Gastrocnemius medialis (tissue), 4 donors: ENCODE measurements around the gene ADGRE1. TPM values are rescaled to one million over a fixed set of nuclear protein-coding genes. Genes with fewer than 3 reads are reported as not detected.

ENCODE experiments used
- ATAC-seq, 2 donors: fragments of 150-250 bp; one replicate each; pipeline ENCODE4 v1.9.1; 2016
- DNase-seq, 2 donors: peaks; one replicate each; pipeline ENCODE4 v3.0.0-alpha.2; 2019
- H3K27ac ChIP-seq, 4 donors: fragments of 200-600 bp; sonication (generic); 1 replicate in 1 of 4; 2 replicates in 3 of 4; pipeline ENCODE4 v1.5.1; 2016 to 2018; ENCODE audit warnings: mild to moderate bottlenecking in 2 of 4, moderate library complexity in 1 of 4
- H3K27me3 ChIP-seq, 3 donors: fragments of 200-600 bp; sonication (generic) in 2 of 3; 1 replicate in 1 of 3; 2 replicates in 2 of 3; pipeline versions ENCODE4 v1.5.1 to v1.6.0; 2016 to 2019; ENCODE audit warnings: mild to moderate bottlenecking in 1 of 3, moderate library complexity in 1 of 3
- H3K36me3 ChIP-seq, 2 donors: fragments of 200-600 bp; sonication (generic) in 1 of 2; one replicate each; pipeline ENCODE4 v1.5.1; 2017 to 2018
- H3K4me1 ChIP-seq, 2 donors: fragments of 200-600 bp; sonication (generic) in 1 of 2; one replicate each; pipeline ENCODE4 v1.5.1; 2016 to 2017; ENCODE audit warnings: mild to moderate bottlenecking in 2 of 2
- H3K4me3 ChIP-seq, 4 donors: fragments of 200-600 bp; sonication (generic) in 3 of 4; 1 replicate in 1 of 4; 2 replicates in 3 of 4; pipeline ENCODE4 v1.5.1; 2016 to 2019; ENCODE audit warnings: mild to moderate bottlenecking in 2 of 4
- H3K9me3 ChIP-seq, 3 donors: fragments of 200-600 bp; sonication (generic) in 2 of 3; 1 replicate in 1 of 3; 2 replicates in 2 of 3; pipeline ENCODE4 v1.5.1; 2016 to 2019
- POLR2A ChIP-seq, 2 donors: fragments of 450-650 bp; IDR thresholded peaks; one replicate each; pipeline ENCODE4 v1.6.1; 2017; ENCODE audit warnings: antibody characterized with exemption in 2 of 2, mild to moderate bottlenecking in 2 of 2, moderate library complexity in 2 of 2
- in situ Hi-C, 4 donors: fragments of 200-750 bp; cut with MboI; loops; one replicate each; pipeline versions ENCODE4 v1.15.0 to v1.8.0; 2017; ENCODE audit warnings: low sequenced_read_pairs in 4 of 4
- intact Hi-C: fragments of 100-400 bp; cut with DNase I; formaldehyde crosslinking; loops from one replicate; pipeline ENCODE4 v1.15.1; 2023; ENCODE audit warnings: low total_unique reads
- total RNA-seq, 4 donors: library from RNA; depleted of rRNA; stranded (reverse); fragments of >200 nt; gene quantifications; one replicate each; pipeline versions ENCODE4 v1.1.0 to v1.2.3, GENCODE V29; 2016
- TF ChIP-seq, protein P1 (sequence below), 5 experiments: fragments of 450-650 bp in 3 of 5; fragments of 200-600 bp in 2 of 5; sonication (generic) in 2 of 5; IDR thresholded peaks in 4 of 5; conservative IDR thresholded peaks in 1 of 5; 1 replicate in 4 of 5; 2 replicates in 1 of 5; pipeline ENCODE4 v1.5.1; 2016 to 2019; ENCODE audit warnings: antibody characterized with exemption in 5 of 5, mild to moderate bottlenecking in 3 of 5, moderate library complexity in 3 of 5

The ADGRE1 gene
- total RNA-seq, 4 donors from 2014 or later = 0.13 to 0.33 TPM; not detected in 2

- intact Hi-C loops = no loop called here
- in situ Hi-C loops = no loop called here
- Histone ChIP-seq H3K27me3 (no peaks in the 10 kb centered on the region), H3K9me3 (no peaks in the 10 kb centered on the region), H3K27ac (no peak overlapping the region), H3K36me3 (no peaks in the 10 kb centered on the region), H3K4me3 (no peak overlapping the region), H3K4me1 (no peaks in the 10 kb centered on the region)
- DNase-seq (no peak), ATAC-seq (no peak)
- TF ChIP-seq, protein P1, sequence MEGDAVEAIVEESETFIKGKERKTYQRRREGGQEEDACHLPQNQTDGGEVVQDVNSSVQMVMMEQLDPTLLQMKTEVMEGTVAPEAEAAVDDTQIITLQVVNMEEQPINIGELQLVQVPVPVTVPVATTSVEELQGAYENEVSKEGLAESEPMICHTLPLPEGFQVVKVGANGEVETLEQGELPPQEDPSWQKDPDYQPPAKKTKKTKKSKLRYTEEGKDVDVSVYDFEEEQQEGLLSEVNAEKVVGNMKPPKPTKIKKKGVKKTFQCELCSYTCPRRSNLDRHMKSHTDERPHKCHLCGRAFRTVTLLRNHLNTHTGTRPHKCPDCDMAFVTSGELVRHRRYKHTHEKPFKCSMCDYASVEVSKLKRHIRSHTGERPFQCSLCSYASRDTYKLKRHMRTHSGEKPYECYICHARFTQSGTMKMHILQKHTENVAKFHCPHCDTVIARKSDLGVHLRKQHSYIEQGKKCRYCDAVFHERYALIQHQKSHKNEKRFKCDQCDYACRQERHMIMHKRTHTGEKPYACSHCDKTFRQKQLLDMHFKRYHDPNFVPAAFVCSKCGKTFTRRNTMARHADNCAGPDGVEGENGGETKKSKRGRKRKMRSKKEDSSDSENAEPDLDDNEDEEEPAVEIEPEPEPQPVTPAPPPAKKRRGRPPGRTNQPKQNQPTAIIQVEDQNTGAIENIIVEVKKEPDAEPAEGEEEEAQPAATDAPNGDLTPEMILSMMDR (IDR thresholded peaks at IDR 0.05 in 4 of 5, conservative IDR thresholded peaks at IDR 0.05 in 1 of 5) = no peak
- no peak for TF ChIP-seq POLR2A (IDR thresholded peaks at IDR 0.05)
These were observed 4.5 kb downstream of the ADGRE1 start for GRCh38 chr19:6891761-6892385.

DNA sequence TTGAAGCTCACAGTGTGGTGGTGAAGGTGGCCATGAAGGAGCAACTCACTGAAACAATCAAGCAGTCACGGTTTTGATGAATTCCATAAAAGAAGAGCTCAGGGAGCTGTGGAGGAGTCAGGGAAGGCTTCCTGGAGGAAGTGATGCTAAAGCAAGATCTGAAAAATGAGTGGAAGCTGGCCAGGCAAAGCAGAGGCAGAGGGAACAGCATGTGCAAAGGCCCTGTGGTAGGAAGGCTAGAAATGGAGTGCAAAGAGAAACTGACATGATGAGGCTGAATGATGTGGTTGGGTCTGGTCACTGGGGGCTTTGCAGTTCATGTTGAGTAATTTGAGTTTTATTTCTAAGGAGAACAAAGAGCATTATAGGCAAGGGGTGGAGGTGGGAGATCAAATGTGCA is 6.9 kb downstream of the ADGRE1 start:
- H3K4me3 ChIP-seq = no peak overlapping the region
- TF ChIP-seq POLR2A (IDR thresholded peaks at IDR 0.05) = no peak
- TF ChIP-seq, protein P1 (IDR thresholded peaks at IDR 0.05 in 4 of 5, conservative IDR thresholded peaks at IDR 0.05 in 1 of 5) = no peak
- intact Hi-C loops (no loop called here), in situ Hi-C loops (no loop called here)
- ATAC-seq (no peak), DNase-seq (no peak)
- no peaks in the 10 kb centered on the region for H3K36me3 ChIP-seq
- no peak overlapping the region for H3K27ac ChIP-seq
- no peaks in the 10 kb centered on the region for H3K27me3 ChIP-seq
- no peaks in the 10 kb centered on the region for H3K4me1 ChIP-seq
- H3K9me3 ChIP-seq = no peaks in the 10 kb centered on the region

GRCh38 chr19:6903446-6903845 is 16.1 kb downstream of the ADGRE1 start:
- Histone ChIP-seq H3K36me3 (no peaks in the 10 kb centered on the region), H3K27me3 (no peaks in the 10 kb centered on the region), H3K27ac (no peak overlapping the region), H3K4me3 (no peak overlapping the region), H3K9me3 (peaks cover 0 to 13% (median 3%) of the 10 kb centered on the region in 3 donors), H3K4me1 (no peaks in the 10 kb centered on the region)
- in situ Hi-C loops (no loop called here), intact Hi-C loops (no loop called here)
- DNase-seq (no peak), ATAC-seq (no peak)
- TF ChIP-seq POLR2A (IDR thresholded peaks at IDR 0.05) = no peak
- TF ChIP-seq, protein P1 (IDR thresholded peaks at IDR 0.05 in 4 of 5, conservative IDR thresholded peaks at IDR 0.05 in 1 of 5) = no peak

DNA sequence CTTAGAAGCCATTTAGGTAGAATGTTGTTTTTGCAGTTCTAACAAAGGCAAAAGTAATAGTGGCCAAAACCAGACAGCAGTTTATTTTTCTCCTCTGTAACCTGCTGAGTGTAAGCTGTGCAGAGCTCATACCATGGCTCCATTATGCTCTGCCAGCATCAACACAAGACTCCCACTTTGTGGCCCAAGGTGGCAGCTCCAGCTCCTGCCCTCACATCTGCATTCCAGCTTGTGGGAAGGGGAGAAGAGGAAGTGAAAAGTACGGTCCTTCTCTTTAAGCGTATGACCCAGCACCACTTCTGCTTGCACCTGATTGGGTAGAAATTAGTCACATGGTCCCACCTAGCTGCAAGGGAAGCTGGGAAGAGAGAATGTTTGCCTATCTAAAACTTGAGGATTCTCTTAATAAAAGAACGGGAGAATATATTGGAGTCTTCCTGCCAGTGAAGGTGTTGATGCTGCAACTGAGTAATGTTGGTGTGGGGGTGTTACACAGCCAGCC is 19.2 kb downstream of the ADGRE1 start:
- Histone ChIP-seq H3K4me3 (no peak overlapping the region), H3K36me3 (no peaks in the 10 kb centered on the region), H3K9me3 (peaks cover 0 to 13% (median 3%) of the 10 kb centered on the region in 3 donors), H3K27ac (no peak overlapping the region), H3K27me3 (no peaks in the 10 kb centered on the region), H3K4me1 (no peaks in the 10 kb centered on the region)
- DNase-seq = no peak
- TF ChIP-seq, protein P1 (IDR thresholded peaks at IDR 0.05 in 4 of 5, conservative IDR thresholded peaks at IDR 0.05 in 1 of 5) = no peak
- TF ChIP-seq POLR2A (IDR thresholded peaks at IDR 0.05) = no peak
- in situ Hi-C loops = no loop called here
- intact Hi-C loops = no loop called here
- no peak for ATAC-seq
